HepG2 (cell line): Measurements from ENCODE around the gene MARCHF9. TPM values are rescaled to one million over a fixed set of nuclear protein-coding genes. Genes with fewer than 3 reads are reported as not detected.

ENCODE experiments used
- BATF2 ChIP-seq: sonication (generic); formaldehyde crosslinking; IDR thresholded peaks from 2 replicates; pipeline ENCODE4 v1.8.0; 2022; ENCODE audit warnings: mild to moderate bottlenecking, missing genetic modification reagents, moderate library complexity
- ERF ChIP-seq: IDR thresholded peaks from 2 replicates; pipeline ENCODE4 v1.6.1; 2018; ENCODE audit warnings: missing biosample characterization, missing genetic modification reagents
- FOXC1 ChIP-seq: sonication (generic); formaldehyde crosslinking; IDR thresholded peaks from 2 replicates; pipeline ENCODE4 v1.8.0; 2022; ENCODE audit warnings: mild to moderate bottlenecking, missing genetic modification reagents, borderline replicate concordance
- FOXK2 ChIP-seq: fragments of 450-650 bp; IDR thresholded peaks from 2 replicates; pipeline ENCODE4 v1.6.1; 2016
- HOXA5 ChIP-seq: sonication (generic); formaldehyde crosslinking; IDR thresholded peaks from 2 replicates; pipeline ENCODE4 v1.4.0; 2020; ENCODE audit warnings: missing genetic modification reagents
- HOXD1 ChIP-seq: sonication (generic); formaldehyde crosslinking; IDR thresholded peaks from 2 replicates; pipeline ENCODE4 v1.5.0; 2020; ENCODE audit warnings: missing genetic modification reagents
- JUND ChIP-seq: sonication (generic); formaldehyde crosslinking; IDR thresholded peaks from 2 replicates; pipeline ENCODE4 v1.8.0; 2022; ENCODE audit warnings: mild to moderate bottlenecking, missing genetic modification reagents
- PHB2 ChIP-seq: fragments of 450-650 bp; IDR thresholded peaks from 2 replicates; pipeline ENCODE4 v1.6.1; 2018; ENCODE audit not compliant: partially characterized antibody
- PTBP1 ChIP-seq: fragments of 200-400 bp; formaldehyde crosslinking; IDR thresholded peaks from 2 replicates; pipeline ENCODE4 v1.6.1; 2018; ENCODE audit warnings: low read length, low read depth; ENCODE audit not compliant: poor library complexity, severe bottlenecking
- REPIN1 ChIP-seq: sonication (generic); formaldehyde crosslinking; IDR thresholded peaks from 2 replicates; pipeline ENCODE4 v1.8.0; 2022; ENCODE audit warnings: missing genetic modification reagents, low read depth, mild to moderate bottlenecking, borderline replicate concordance
- SIX4 ChIP-seq: sonication (generic); formaldehyde crosslinking; IDR thresholded peaks from 2 replicates; pipeline ENCODE4 v1.4.0; 2020; ENCODE audit warnings: missing genetic modification reagents
- SMAD3 ChIP-seq: sonication (generic); formaldehyde crosslinking; IDR thresholded peaks from 2 replicates; pipeline ENCODE4 v1.4.0; 2020; ENCODE audit warnings: missing genetic modification reagents
- SRF ChIP-seq: IDR thresholded peaks from 2 replicates; pipeline ENCODE4 v1.6.1; 2011; ENCODE audit warnings: mild to moderate bottlenecking, low read depth, low read length, moderate library complexity
- ZBTB42 ChIP-seq: sonication (generic); formaldehyde crosslinking; IDR thresholded peaks from 2 replicates; pipeline ENCODE4 v1.5.0; 2020; ENCODE audit warnings: mild to moderate bottlenecking, missing genetic modification reagents
- ZMYM3 ChIP-seq: sonication (generic); formaldehyde crosslinking; IDR thresholded peaks from 2 replicates; pipeline ENCODE4 v1.5.1; 2020; ENCODE audit warnings: mild to moderate bottlenecking, missing genetic modification reagents
- ZNF317 ChIP-seq: sonication (generic); formaldehyde crosslinking; IDR thresholded peaks from 2 replicates; pipeline ENCODE4 v1.5.0; 2020; ENCODE audit warnings: mild to moderate bottlenecking, missing genetic modification reagents
- ZNF34 ChIP-seq: sonication (generic); formaldehyde crosslinking; IDR thresholded peaks from 2 replicates; pipeline ENCODE4 v1.4.0; 2020; ENCODE audit warnings: mild to moderate bottlenecking, missing genetic modification reagents, borderline replicate concordance
- ZNF343 ChIP-seq: sonication (generic); formaldehyde crosslinking; IDR thresholded peaks from 2 replicates; pipeline ENCODE4 v1.4.0; 2020; ENCODE audit warnings: mild to moderate bottlenecking, missing genetic modification reagents
- ZNF510 ChIP-seq: sonication (generic); formaldehyde crosslinking; IDR thresholded peaks from 2 replicates; pipeline ENCODE4 v1.4.0; 2020; ENCODE audit warnings: low read depth, mild to moderate bottlenecking, missing genetic modification reagents
- ZNF652 ChIP-seq: IDR thresholded peaks from 2 replicates; pipeline ENCODE4 v1.6.1; 2016; ENCODE audit warnings: low read depth, borderline replicate concordance
- ZNF704 ChIP-seq: sonication (generic); formaldehyde crosslinking; IDR thresholded peaks from 2 replicates; pipeline ENCODE4 v1.8.1; 2023; ENCODE audit warnings: mild to moderate bottlenecking, inconsistent platforms, moderate library complexity, missing genetic modification reagents, borderline replicate concordance
- ZNF749 ChIP-seq: sonication (generic); formaldehyde crosslinking; IDR thresholded peaks from 2 replicates; pipeline ENCODE4 v1.8.0; 2022; ENCODE audit warnings: mild to moderate bottlenecking, missing genetic modification reagents, moderate library complexity, borderline replicate concordance
- ZNF766 ChIP-seq: sonication (generic); formaldehyde crosslinking; IDR thresholded peaks from 2 replicates; pipeline ENCODE4 v1.5.0; 2020; ENCODE audit warnings: missing genetic modification reagents, borderline replicate concordance
- polyA plus RNA-seq, 8 experiments: library from polyadenylated mRNA; depleted of rRNA in 3 of 8; stranded (reverse) in 7 of 8; unstranded in 1 of 8; fragments of >200 nt; fragmentation: Illumina TruSeq in 4 of 8; extraction: Trizol in 4 of 8; gene quantifications; 2 replicates each; pipeline versions ENCODE4 v1.2.1 to v1.2.3, GENCODE V29; 2011 to 2016; ENCODE audit warnings: low read depth in 4 of 8, missing spikeins in 1 of 8, mixed read lengths in 1 of 8; ENCODE audit not compliant: insufficient read depth in 1 of 8
- total RNA-seq, 5 experiments: library from RNA; depleted of rRNA; stranded (reverse); fragments of >200 nt; fragmentation: Illumina TruSeq; extraction: Trizol; gene quantifications; 2 replicates each; pipeline ENCODE4 v1.2.3, GENCODE V29; 2016; ENCODE audit warnings: low read depth in 1 of 5
- TF ChIP-seq, protein P1 (sequence below): IDR thresholded peaks from 2 replicates; pipeline ENCODE4 v1.6.1; 2018; ENCODE audit warnings: missing genetic modification reagents
- TF ChIP-seq, protein P2 (sequence below): sonication (generic); IDR thresholded peaks from 2 replicates; pipeline ENCODE4 v1.6.1; 2016; ENCODE audit warnings: low read depth, borderline replicate concordance

MARCHF9 gene
- total and polyA plus RNA-seq, 2 of the 13 experiments (the other 11 are each of a cell fraction or from before 2014, with no cell fraction given): 5.7 to 9.6 TPM

DNA sequence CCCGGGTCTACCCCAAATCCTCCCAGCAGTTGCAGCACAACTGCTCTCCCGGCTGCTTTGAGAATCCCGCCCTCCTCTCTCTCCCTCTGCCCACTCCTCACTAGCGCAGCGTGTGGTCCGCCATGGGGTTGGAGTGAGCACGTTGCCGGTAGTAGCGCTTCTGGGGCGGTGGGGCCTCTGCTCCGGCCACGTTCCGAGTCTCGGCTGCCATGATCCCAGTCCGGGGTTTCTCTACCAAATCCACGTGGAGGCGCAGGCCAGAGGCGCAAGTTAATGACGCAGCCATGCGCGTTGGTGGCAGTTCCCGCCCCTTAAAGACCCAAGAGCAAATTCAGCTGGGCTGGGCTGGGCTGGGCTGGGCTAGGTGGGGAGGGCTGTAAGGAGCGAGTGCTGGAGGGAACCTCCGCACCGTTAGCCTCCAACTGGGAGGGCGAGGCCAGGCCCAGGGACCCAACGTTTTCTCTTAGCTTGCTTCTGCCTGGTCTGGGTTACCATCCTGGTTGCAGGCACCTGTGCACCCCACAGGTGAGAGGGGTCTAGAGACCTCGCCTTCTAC is 17.0 kb downstream of the MARCHF9 start, which contains the start of gene METTL1 (continued):
- peak; percentile 84 for TF ChIP-seq JUND (CRISPR knock-in tag)
- TF ChIP-seq ZNF704 (CRISPR knock-in tag): 0 out of 2 replicates have a peak, but pooled peaks have one; percentile 47
- TF ChIP-seq ZNF749 (CRISPR knock-in tag): 0 out of 2 replicates have a peak, but pooled peaks have one; percentile 5
- peak; percentile 93 for TF ChIP-seq SMAD3 (CRISPR knock-in tag)
- TF ChIP-seq ERF (CRISPR knock-in tag): peak; percentile 52
- TF ChIP-seq ZNF766: peak; percentile 64; the same call in 1 of the 2 replicates
- TF ChIP-seq ZNF343 (CRISPR knock-in tag): peak; percentile 75; the same call in 1 of the 2 replicates
- peak; percentile 9; the same call in 1 of the 2 replicates for TF ChIP-seq ZMYM3
- no peak; the same call in 1 of the 2 replicates for TF ChIP-seq ZNF317
- peak; percentile 60; the same call in 1 of the 2 replicates for TF ChIP-seq ZNF510 (CRISPR knock-in tag)
- no peak for TF ChIP-seq PHB2
- TF ChIP-seq FOXK2: no peak
- 0 out of 2 replicates have a peak, but pooled peaks have one; percentile 73 for TF ChIP-seq BATF2
- no peak for TF ChIP-seq ZNF652 (CRISPR knock-in tag)
- TF ChIP-seq ZNF34 (CRISPR knock-in tag): peak; percentile 92; the same call in 1 of the 2 replicates
- TF ChIP-seq SIX4 (CRISPR knock-in tag): peak; percentile 69; the same call in 1 of the 2 replicates
- TF ChIP-seq REPIN1 (CRISPR knock-in tag): peak; percentile 98
- TF ChIP-seq, protein P1, sequence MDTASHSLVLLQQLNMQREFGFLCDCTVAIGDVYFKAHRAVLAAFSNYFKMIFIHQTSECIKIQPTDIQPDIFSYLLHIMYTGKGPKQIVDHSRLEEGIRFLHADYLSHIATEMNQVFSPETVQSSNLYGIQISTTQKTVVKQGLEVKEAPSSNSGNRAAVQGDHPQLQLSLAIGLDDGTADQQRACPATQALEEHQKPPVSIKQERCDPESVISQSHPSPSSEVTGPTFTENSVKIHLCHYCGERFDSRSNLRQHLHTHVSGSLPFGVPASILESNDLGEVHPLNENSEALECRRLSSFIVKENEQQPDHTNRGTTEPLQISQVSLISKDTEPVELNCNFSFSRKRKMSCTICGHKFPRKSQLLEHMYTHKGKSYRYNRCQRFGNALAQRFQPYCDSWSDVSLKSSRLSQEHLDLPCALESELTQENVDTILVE (CRISPR knock-in tag): peak; percentile 84
- TF ChIP-seq PTBP1: peak; percentile 96
- TF ChIP-seq, protein P2, sequence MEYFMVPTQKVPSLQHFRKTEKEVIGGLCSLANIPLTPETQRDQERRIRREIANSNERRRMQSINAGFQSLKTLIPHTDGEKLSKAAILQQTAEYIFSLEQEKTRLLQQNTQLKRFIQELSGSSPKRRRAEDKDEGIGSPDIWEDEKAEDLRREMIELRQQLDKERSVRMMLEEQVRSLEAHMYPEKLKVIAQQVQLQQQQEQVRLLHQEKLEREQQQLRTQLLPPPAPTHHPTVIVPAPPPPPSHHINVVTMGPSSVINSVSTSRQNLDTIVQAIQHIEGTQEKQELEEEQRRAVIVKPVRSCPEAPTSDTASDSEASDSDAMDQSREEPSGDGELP: peak; percentile 87; the same call in 1 of the 2 replicates
- peak; percentile 55; the same call in 1 of the 2 replicates for TF ChIP-seq ZBTB42 (CRISPR knock-in tag)
- TF ChIP-seq HOXA5 (CRISPR knock-in tag): peak; percentile 81; the same call in 1 of the 2 replicates
- peak; percentile 83 for TF ChIP-seq FOXC1 (CRISPR knock-in tag)
- peak; percentile 41; the same call in 1 of the 2 replicates for TF ChIP-seq SRF
- TF ChIP-seq HOXD1: no peak; the same call in 1 of the 2 replicates
